Tibial nerve (tissue), 4 donors: Measurements from ENCODE around the gene BCORL1.

Experiments
- CTCF ChIP-seq, 5 experiments: fragments of 200-600 bp in 3 of 5; fragments of 450-650 bp in 2 of 5; sonication (generic) in 3 of 5; IDR thresholded peaks; one replicate each; pipeline ENCODE4 v1.5.1; 2016 to 2019; ENCODE audit warnings: antibody characterized with exemption in 5 of 5, mild to moderate bottlenecking in 3 of 5, moderate library complexity in 2 of 5
- EP300 ChIP-seq, 2 donors: sonication (generic); formaldehyde crosslinking; IDR thresholded peaks; one replicate each; pipeline ENCODE4 v1.6.1; 2017; ENCODE audit warnings: antibody characterized with exemption in 2 of 2, mild to moderate bottlenecking in 1 of 2
- POLR2A ChIP-seq, 2 donors: fragments of 450-650 bp; IDR thresholded peaks; one replicate each; pipeline ENCODE4 v1.6.1; 2017; ENCODE audit warnings: antibody characterized with exemption in 2 of 2, mild to moderate bottlenecking in 2 of 2, moderate library complexity in 2 of 2

DNA sequence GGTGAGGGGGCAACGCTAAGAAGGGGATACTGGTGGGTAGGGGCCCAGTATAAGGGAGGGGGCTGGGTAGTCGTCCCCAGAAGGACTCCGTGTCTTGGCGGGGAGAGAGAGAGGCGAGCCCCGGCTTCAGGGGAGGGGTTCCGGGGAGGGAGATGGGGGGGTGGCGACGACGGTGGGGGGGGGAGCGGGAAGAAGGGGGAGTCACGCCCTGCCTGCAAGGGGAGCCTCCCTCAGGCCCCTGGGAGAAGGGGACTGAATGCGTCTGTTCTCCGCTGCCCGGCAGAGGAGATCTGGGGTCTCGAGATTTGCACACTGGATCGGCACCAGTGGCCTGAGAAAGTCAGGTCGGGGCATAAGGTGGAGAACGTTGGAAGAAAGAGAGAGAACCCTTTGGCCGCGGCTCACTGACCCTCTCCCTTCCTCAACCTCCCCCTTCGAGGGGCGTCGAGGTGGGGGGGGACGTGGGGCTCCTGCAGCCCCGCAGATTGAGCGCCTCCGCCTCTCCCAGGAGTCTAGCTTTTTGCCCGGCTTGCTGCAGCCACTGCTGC is 609 bp upstream of the BCORL1 start:
- TF ChIP-seq CTCF (IDR thresholded peaks at IDR 0.05) (no peak), EP300 (IDR thresholded peaks at IDR 0.05) (no peak), POLR2A (IDR thresholded peaks at IDR 0.05) (no peak)
